ENCODE data around the gene PRKCE. TPM values are rescaled to one million over a fixed set of nuclear protein-coding genes. Genes with fewer than 3 reads are reported as not detected.

PRKCE gene
- total RNA-seq, 1 donor from 2014 or later: 12.0 TPM

DNA sequence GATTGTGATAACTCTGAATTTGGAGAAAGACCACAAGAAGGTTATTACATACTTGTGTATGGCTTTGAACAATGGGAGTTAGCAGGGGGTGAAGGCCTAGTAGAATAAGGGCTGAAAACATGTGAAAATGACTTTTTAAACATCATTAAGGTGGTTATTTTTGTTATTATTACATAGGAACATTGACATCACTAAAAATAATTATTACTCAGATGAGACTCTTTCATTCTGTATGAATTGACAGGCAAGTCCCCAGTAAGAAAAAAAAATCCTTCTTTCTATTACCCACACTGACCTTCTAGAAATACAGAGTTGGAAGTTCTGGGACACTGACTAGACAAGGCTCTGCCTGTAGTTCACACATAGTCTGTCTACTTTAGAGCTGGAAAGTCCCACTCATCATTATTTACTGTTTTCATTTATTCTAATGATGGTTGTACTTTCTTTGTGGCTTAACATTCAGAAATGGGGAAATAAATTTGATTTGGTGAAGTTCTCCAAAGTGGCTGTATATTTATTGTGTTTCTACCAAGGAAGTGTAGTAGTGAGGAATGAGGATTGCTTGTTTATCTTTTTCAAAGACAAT is 426.1 kb downstream of the PRKCE start:
- DNase-seq (ENCODE audit: low spot score): no peak
- TF ChIP-seq, protein P1, sequence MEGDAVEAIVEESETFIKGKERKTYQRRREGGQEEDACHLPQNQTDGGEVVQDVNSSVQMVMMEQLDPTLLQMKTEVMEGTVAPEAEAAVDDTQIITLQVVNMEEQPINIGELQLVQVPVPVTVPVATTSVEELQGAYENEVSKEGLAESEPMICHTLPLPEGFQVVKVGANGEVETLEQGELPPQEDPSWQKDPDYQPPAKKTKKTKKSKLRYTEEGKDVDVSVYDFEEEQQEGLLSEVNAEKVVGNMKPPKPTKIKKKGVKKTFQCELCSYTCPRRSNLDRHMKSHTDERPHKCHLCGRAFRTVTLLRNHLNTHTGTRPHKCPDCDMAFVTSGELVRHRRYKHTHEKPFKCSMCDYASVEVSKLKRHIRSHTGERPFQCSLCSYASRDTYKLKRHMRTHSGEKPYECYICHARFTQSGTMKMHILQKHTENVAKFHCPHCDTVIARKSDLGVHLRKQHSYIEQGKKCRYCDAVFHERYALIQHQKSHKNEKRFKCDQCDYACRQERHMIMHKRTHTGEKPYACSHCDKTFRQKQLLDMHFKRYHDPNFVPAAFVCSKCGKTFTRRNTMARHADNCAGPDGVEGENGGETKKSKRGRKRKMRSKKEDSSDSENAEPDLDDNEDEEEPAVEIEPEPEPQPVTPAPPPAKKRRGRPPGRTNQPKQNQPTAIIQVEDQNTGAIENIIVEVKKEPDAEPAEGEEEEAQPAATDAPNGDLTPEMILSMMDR (IDR thresholded peaks at IDR 0.05): no peak
- H3K27ac Mint-ChIP-seq (ENCODE audit: unreplicated experiment): no peak overlapping the region
- H3K27me3 Mint-ChIP-seq (ENCODE audit: low read depth): no peaks in the 10 kb centered on the region
- no peaks in the 10 kb centered on the region for H3K36me3 Mint-ChIP-seq (ENCODE audit: low read depth)
- H3K4me3 Mint-ChIP-seq (ENCODE audit: unreplicated experiment): no peak overlapping the region
- H3K4me1 Mint-ChIP-seq (ENCODE audit: low read depth): peaks cover 28% of the 10 kb centered on the region
- H3K9me3 Mint-ChIP-seq (ENCODE audit: low read depth): no peaks in the 10 kb centered on the region

DNA sequence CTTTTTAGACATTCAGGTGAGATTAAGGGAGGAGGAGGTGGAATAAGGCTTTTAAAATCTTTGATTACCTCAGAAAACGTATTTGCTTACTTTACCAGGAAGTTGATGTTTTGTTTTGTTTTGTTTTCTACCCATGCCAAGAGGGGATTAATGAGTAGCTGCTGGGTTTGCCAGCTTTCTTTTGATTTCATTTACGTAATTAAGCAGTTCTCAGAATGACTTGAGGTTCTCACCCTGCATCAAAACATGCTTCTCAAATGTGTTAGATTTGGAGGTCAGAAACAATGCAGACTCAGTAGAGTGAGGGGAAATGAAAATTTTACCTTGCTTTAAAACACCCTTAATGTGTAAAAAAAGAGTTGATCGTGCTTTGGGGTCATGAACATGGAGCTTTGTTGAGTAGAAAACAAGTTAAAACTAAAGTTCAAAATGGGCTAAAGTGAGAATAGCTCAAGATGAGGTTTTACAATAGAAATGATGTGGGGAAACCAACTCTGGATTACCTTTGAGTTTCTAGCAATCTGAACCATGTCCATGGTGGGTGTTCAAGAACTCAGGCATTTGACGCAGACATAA is 428.6 kb downstream of the PRKCE start:
- Mint-ChIP-seq H3K36me3 (ENCODE audit: low read depth) (no peaks in the 10 kb centered on the region), H3K27me3 (ENCODE audit: low read depth) (no peaks in the 10 kb centered on the region), H3K4me3 (ENCODE audit: unreplicated experiment) (no peak overlapping the region), H3K9me3 (ENCODE audit: low read depth) (no peaks in the 10 kb centered on the region), H3K4me1 (ENCODE audit: low read depth) (peaks cover 8% of the 10 kb centered on the region), H3K27ac (ENCODE audit: unreplicated experiment) (no peak overlapping the region)
- DNase-seq (ENCODE audit: low spot score): no peak
- TF ChIP-seq, protein P1 (IDR thresholded peaks at IDR 0.05): no peak

DNA sequence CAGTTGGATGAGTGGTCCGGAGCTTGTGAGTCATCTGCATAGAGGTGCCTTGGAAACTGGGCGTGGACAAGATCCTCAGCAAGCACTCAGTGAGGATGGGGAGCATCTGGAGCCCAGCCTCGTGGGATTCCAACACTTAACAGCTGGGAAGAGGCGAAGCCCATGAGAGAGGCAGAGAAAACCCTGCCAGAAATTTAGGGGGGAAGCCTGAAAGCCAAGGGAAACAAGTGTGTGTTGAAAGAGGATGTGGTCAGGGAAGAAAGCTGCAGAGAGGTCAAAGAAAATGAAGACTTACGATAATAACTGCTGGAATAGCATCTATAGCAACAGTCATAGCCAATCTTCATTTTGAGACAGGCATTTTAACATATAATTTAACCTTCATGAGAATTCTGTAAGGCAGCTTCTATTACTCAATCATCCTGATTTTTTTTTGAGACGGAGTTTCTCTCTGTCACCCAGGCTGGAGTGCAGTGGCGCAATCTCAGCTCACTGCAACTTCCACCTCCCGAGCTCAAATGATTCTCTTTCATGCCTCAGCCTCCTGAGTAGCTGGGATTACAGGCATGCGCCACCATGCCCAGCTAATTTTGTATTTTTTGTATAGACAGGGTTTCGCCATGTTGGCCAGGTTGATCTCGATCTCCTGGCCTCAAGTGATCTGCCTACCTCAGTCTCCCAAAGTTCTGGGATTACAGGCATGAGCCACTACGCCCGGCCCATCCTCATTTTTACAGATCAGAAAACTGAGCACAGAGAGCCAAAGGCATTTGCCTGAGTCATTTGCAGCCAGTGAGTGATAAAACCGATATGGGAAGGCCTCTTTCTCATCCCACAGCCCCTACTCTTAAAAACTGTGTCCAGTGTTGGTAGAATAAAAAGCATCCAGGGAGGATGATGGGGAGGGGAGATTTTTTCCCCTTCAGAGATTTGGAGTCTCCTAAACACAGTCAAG is 431.3 kb downstream of the PRKCE start:
- Mint-ChIP-seq H3K4me3 (ENCODE audit: unreplicated experiment) (no peak overlapping the region), H3K27me3 (ENCODE audit: low read depth) (no peaks in the 10 kb centered on the region)
- no peak for DNase-seq (ENCODE audit: low spot score)

GRCh38 chr2:46086578-46087070 is 435.1 kb downstream of the PRKCE start:
- Mint-ChIP-seq H3K36me3 (ENCODE audit: low read depth) (peaks cover 26% of the 10 kb centered on the region), H3K4me1 (ENCODE audit: low read depth) (peaks cover 8% of the 10 kb centered on the region), H3K27ac (ENCODE audit: unreplicated experiment) (no peak overlapping the region), H3K9me3 (ENCODE audit: low read depth) (no peaks in the 10 kb centered on the region), H3K27me3 (ENCODE audit: low read depth) (no peaks in the 10 kb centered on the region), H3K4me3 (ENCODE audit: unreplicated experiment) (no peak overlapping the region)
- no peak for DNase-seq (ENCODE audit: low spot score)
- TF ChIP-seq, protein P1 (IDR thresholded peaks at IDR 0.05): no peak

More for the DNA sequence above, 431.3 kb downstream of the PRKCE start:
- no peaks in the 10 kb centered on the region for H3K9me3 Mint-ChIP-seq (ENCODE audit: low read depth)
- peaks cover 8% of the 10 kb centered on the region for H3K4me1 Mint-ChIP-seq (ENCODE audit: low read depth)
- H3K27ac Mint-ChIP-seq (ENCODE audit: unreplicated experiment): peak overlapping the region; percentile 59
- TF ChIP-seq, protein P1 (IDR thresholded peaks at IDR 0.05): no peak
- H3K36me3 Mint-ChIP-seq (ENCODE audit: low read depth): peaks cover 10% of the 10 kb centered on the region

DNA sequence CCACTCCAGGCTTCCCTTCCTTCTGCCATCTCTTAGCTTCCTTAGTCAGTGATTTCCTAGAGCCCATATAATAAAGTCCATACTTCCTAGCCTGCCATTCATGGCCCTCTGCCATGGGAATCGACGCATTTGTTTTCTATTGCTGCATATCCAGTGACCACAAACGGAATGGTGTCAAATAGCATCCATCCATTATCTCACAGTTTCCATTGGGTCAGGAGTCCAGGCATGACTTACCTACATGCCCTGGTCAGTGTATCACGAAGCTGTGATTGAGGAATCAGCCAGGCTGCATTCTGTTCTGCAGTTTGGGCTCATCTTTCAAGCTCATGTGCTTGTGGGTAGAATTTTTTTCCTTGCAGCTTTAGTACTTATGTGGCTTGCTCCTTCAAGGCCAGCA is 436.0 kb downstream of the PRKCE start:
- no peak overlapping the region for H3K27ac Mint-ChIP-seq (ENCODE audit: unreplicated experiment)
- H3K27me3 Mint-ChIP-seq (ENCODE audit: low read depth): no peaks in the 10 kb centered on the region
- TF ChIP-seq, protein P1 (IDR thresholded peaks at IDR 0.05): no peak
- peaks cover 26% of the 10 kb centered on the region for H3K36me3 Mint-ChIP-seq (ENCODE audit: low read depth)
- H3K4me3 Mint-ChIP-seq (ENCODE audit: unreplicated experiment): no peak overlapping the region
- H3K9me3 Mint-ChIP-seq (ENCODE audit: low read depth): no peaks in the 10 kb centered on the region
- peaks cover 2% of the 10 kb centered on the region for H3K4me1 Mint-ChIP-seq (ENCODE audit: low read depth)
- no peak for DNase-seq (ENCODE audit: low spot score)
